GM21360 (cell line): ENCODE measurements around the gene HOXB5.

ENCODE experiments used
- ATAC-seq: cut with Tn5 transposase; IDR thresholded peaks from one replicate; pipeline ENCODE4 v1.9.1; 2021; ENCODE audit warnings: mild to moderate bottlenecking, moderate library complexity; ENCODE audit not compliant: unreplicated experiment

The HOXB5 gene

DNA sequence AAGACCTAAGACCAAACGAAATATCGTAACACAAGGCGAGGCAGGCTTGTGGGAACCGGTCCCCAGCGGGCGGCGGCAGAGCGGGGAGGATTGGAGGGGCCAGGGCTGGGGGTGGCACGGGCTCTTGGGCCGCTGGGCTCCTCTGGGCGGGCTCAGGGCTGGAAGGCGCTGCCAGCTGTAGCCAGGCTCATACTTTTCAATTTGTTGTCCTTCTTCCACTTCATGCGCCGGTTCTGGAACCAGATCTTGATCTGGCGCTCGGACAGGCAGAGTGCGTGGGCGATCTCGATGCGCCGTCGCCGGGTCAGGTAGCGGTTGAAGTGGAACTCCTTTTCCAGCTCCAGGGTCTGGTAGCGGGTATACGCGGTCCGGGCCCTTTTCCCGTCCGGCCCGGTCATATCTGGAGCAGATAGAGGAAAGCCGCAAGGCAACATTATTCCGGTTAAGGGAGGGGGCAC is 1.5 kb downstream of the HOXB5 start:
- no peak for ATAC-seq

DNA sequence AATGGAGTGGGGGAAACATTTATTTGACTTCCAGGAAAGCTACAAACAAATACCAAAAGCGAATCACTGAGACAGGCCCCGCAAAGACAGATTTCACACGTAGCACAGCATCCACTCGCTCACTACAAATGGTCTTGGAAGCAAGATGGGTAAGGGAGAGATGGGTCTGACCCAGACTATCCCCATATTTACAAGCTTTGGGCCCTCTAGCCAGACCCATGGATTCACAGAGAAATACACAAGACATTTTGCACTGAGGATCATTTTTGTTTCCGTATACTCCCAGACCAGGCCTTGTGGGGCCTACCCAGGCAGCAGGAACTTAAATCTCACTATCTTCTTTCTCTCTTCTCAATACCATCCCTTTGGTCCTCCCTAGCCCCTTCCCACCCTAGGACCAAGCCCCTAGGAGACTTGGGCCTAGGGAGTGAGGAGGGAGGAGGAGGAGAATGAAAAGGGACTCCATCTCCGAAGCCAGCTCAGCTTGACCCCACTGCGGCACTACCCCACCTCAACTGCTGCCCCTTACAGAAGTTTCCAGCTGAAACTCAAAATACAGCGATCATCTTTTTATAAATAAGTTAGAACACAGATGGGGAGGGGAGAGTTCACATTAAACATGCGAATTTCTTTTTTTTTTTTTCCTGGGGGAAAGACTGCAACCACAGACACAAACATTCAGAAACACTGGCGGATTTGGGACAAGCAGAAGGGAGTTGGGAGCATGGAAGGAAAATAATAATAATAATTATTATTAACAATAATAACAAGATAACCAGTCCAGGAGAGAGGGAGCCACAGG is 2.1 kb downstream of the HOXB5 start:
- no peak for ATAC-seq

DNA sequence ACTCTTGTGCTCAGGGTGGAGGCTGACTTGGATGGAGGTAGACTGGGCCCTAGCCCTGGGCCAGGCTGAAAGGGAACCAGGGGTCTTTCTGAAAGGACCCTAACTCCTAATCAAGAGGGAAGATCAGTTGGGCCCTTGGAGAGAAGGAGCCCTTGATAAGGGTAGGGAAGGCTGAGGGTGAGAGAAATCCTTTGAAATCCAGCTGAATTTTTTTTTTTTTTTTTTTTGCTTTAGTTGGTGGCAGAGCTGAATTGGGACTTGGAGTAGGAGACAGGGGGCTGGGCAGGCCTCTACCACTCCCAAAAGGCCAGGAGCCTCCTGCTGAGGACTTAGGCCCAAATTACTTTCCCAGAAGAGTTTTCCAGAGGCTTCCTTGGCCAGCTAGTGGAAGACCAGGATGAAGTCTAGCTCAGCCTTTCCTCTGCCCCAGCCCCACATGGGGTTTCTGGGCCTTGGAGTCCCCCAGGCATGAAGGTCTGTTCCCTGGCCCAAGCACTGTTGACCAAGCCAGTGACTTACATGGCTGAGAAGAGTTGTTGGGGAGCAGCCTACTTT is 2.9 kb downstream of the HOXB5 start:
- no peak for ATAC-seq

DNA sequence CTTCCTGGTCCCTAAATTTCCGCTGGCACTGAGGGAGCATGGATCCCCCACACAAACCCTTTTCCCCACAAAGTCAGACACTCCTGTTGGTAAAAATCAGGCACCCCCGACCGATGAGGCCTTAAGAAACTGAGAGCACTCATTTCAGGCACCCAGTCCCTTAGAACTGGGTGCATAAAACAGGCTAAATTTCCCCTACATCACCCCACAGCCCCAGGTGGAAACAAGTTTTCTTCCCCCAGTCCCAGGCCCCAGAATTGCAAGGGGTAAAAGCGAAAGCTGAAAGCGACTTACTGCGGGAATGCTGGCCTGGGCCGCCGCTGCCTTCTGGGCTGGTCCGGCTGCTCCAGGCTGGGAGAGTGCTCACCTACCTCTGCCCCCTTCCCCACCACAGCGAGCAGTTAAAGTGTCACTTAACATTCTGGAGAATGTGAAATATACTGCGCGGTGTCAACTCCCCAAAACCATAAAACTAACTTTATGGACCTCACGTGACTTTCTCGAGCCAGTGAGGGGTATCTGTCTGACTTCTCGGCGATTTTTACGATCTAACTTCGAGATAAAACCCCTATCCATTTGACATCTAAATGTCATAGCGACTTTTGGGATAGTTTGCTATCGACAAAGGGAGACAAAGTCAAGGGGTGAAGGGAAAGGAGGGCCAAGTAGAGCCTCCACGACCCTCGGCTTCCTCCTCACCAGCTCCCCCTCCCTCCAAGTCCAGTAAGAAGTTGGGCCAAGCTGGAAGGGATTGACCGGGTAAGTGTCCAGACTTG is 3.6 kb downstream of the HOXB5 start, which contains the start of gene HOXB3:
HOXB3 (minus strand) TSS at position 411 of the 776 bp plus-strand sequence. CDS start 37,767 bp downstream, outside the sequence.
- no peak for ATAC-seq

GRCh38 chr17:48589060-48589830 is 4.3 kb downstream of the HOXB5 start:
- ATAC-seq: no peak

- no peak for ATAC-seq
Measured at GRCh38 chr17:48588528-48588927, 5.1 kb downstream of the HOXB5 start.

GRCh38 chr17:48588074-48588415 is 5.5 kb downstream of the HOXB5 start:
- no peak for ATAC-seq

DNA sequence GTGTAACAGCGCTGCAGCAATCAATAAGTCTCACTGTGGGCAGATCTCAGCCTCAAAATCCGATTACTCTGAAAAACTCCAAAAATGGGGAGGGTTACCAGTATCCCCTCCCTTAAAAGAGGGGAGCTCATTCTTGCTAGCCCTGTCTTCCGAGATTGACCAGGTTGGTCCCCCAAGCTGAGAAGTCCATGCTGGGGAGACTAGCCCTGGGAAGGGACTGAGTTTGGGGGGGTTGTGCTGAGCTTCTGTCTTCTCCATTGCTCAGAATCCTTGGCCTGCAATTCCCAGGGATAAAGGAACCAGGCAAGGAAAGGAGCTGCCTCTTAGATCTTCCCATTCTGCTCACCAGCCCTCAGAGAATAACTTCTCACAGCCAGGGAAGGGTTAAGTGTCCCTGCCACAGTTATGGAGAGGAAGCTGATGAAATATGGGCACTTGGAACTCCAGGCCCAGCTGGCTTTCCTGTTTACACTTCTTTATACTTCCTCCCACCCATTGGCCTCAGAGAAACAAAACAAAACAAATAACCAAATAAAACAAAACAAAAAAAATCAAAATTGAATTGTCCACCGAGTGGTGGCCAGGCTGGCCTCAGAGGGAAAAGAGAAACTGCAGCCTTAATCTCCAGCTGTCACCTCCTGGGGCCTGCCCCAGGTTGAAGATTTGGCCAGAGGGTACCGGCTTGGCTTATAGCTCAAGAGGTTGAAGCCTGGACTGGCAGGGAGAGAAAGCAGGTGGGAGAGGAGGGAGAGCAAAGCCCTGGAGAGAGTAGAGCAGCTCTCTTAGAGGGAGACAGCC is 6.1 kb downstream of the HOXB5 start:
- no peak for ATAC-seq

GRCh38 chr17:48586355-48587258 is 7.0 kb downstream of the HOXB5 start:
- no peak for ATAC-seq

DNA sequence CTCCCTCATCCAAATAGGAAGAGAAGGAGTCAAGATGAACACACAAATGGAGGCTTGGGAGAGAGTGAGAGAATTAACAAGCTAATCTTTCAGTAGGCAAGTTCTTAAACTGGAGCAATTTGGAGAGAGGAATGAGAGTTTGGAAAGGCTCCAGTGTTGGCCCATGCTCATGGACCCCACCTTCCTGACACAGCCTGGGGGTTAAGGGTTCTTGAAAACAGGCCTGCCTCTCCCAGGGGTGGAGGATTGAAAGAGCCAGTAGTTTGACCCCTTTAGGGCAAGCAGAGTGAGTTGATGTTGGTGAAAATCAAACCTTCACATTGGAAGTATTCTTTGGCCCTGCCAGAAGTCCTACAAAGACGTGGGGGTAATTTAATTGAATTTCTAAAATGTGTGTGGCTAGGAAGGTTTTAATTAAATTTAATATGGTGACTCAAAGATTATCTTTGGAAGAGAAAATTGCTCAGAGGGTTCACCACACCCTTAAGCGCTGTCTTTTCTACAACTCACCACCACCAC is 9.3 kb downstream of the HOXB5 start:
- ATAC-seq: no peak

DNA sequence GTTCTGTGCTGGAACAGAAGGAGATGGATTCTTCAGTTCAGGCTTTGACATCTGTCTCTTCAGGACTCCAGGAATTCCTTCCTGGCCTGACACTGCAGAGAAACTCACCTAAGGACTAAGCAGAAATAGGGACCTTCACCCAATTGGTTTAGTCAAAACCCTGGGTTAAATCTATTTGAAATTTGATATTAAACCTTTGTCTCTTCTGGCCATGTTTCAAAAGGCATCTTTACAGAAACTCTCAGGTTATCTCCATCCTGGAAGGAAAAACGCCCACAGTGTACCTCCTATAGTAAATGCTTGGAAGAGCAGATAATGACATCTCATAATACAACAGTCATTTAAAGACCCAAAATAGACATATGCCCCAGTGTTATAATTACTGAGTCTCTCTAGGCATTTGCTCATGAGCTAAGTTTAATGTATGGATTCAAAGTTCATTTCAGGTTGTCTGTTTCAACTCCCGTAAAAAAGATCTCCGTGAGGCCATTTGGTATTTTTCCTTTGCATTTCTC is 9.8 kb downstream of the HOXB5 start:
- no peak for ATAC-seq

GRCh38 chr17:48582750-48583069 is 10.9 kb downstream of the HOXB5 start:
- no peak for ATAC-seq

DNA sequence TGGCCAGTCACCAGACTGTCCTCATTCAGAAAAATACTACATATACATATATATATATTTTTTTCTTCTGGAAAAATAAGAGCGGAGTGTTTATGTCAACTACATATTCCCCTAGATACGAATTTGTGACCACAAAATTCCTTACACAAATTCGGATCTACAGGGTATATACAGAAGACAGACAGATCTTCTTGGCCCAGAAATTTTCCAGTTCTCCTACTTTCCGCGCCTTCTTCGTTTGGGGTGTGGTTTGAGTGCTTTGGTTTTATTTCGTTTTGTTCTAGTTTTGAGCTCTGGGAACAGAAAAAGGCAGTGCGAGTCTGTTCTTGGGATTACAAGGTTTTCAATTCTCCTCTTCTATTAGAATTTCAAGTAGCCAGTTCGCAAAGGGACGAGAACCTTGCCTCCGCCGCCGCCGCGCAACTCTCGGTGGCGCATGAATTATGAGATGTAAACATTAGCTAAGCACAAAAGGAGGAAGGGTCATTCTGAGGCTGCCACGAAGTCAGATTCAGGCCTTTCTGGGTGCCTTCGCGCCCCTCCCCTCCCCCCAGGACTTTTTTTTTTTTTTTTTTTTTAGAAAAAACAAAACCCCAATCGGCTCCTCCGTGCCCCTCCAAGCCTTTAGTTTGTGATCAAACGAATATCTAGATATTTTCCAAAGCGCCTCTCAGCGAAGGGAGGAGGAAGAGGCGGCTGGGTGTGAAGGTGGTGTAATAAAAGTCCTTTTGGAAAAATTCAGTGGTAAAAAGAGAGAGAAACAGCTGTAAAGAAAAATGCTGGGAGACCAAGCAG is 13.6 kb downstream of the HOXB5 start:
- ATAC-seq: no peak

DNA sequence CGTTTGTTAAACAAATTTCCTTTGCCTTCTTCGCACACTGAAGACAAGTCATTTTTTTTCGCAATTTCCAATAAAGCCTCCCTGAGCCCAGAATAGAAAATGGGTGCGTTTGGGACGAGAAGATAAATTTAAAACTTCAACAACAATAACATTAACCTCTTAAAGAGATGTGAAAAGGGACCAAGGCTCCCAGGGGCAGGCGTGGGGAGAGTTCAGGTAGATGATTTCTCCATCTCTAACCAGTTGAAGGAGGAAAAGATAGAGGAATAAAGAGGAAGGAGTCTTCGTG is 14.2 kb downstream of the HOXB5 start:
- no peak for ATAC-seq

- ATAC-seq: no peak
Measured at GRCh38 chr17:48578616-48579470, 14.7 kb downstream of the HOXB5 start.

- no peak for ATAC-seq
Measured at GRCh38 chr17:48577946-48578615, 15.5 kb downstream of the HOXB5 start, which contains the start of gene HOXB4. Gene HOXB4, minus strand, starts transcription at chr17:48578350. Its CDS starts 31 bp downstream, at chr17:48578319.
